Central memory CD8-positive, alpha-beta T cell (primary cell): Measurements from ENCODE around the gene PAK6.

Experiments
- ATAC-seq: fragments of 150-1000 bp; cut with Tn5 transposase; replicated peaks from 2 replicates; pipeline ENCODE4 v1.10.0; 2022; ENCODE audit warnings: mild to moderate bottlenecking, moderate FRiP score, moderate number of reproducible peaks; ENCODE audit not compliant: poor library complexity, severe bottlenecking; ENCODE audit errors: extremely low read depth
- DNase-seq, 2 donors: peaks; one replicate each; pipeline ENCODE4 v3.0.0; 2021; ENCODE audit warnings: low spot score in 2 of 2
- H3K27ac Mint-ChIP-seq: one replicate; pipeline ENCODE4 v1.8.0; 2022; ENCODE audit warnings: low read depth, mild to moderate bottlenecking, moderate library complexity, mixed read lengths
- H3K27me3 Mint-ChIP-seq: one replicate; pipeline ENCODE4 v1.8.0; 2022; ENCODE audit warnings: mixed read lengths
- H3K36me3 Mint-ChIP-seq: one replicate; pipeline ENCODE4 v1.8.0; 2022; ENCODE audit warnings: mild to moderate bottlenecking, moderate library complexity, mixed read lengths; ENCODE audit not compliant: insufficient read depth
- H3K4me1 Mint-ChIP-seq: one replicate; pipeline ENCODE4 v1.8.0; 2022; ENCODE audit warnings: mixed read lengths
- H3K4me3 Mint-ChIP-seq: one replicate; pipeline ENCODE4 v1.8.0; 2022; ENCODE audit warnings: mild to moderate bottlenecking, moderate library complexity, mixed read lengths
- H3K9me3 Mint-ChIP-seq: one replicate; pipeline ENCODE4 v1.8.0; 2022; ENCODE audit warnings: mixed read lengths

The PAK6 gene

GRCh38 chr15:40286061-40286532 lies 47.2 kb downstream of the PAK6 start:
- H3K9me3 Mint-ChIP-seq, result no peaks in the 10 kb centered on the region
- H3K27me3 Mint-ChIP-seq, result peaks cover 2% of the 10 kb centered on the region
- H3K27ac Mint-ChIP-seq, result no peak overlapping the region
- DNase-seq, result no peak
- H3K4me1 Mint-ChIP-seq, result no peaks in the 10 kb centered on the region
- no peak for ATAC-seq
- H3K4me3 Mint-ChIP-seq, result no peak overlapping the region
- H3K36me3 Mint-ChIP-seq, result peaks cover 3% of the 10 kb centered on the region

- H3K27me3 Mint-ChIP-seq, result no peaks in the 10 kb centered on the region
- no peak for ATAC-seq
- peaks cover 3% of the 10 kb centered on the region for H3K36me3 Mint-ChIP-seq
Measured at GRCh38 chr15:40286794-40287193, 47.9 kb downstream of the PAK6 start.

GRCh38 chr15:40287505-40287904 lies 48.6 kb downstream of the PAK6 start:
- Mint-ChIP-seq H3K27me3 (no peaks in the 10 kb centered on the region), H3K4me1 (no peaks in the 10 kb centered on the region), H3K27ac (no peak overlapping the region), H3K36me3 (peaks cover 3% of the 10 kb centered on the region), H3K9me3 (no peaks in the 10 kb centered on the region), H3K4me3 (no peak overlapping the region)
- ATAC-seq, result no peak
- no peak for DNase-seq

More at GRCh38 chr15:40286794-40287193, 47.9 kb downstream of the PAK6 start:
- Mint-ChIP-seq H3K4me3 (no peak overlapping the region), H3K27ac (no peak overlapping the region), H3K4me1 (no peaks in the 10 kb centered on the region), H3K9me3 (no peaks in the 10 kb centered on the region)
- no peak for DNase-seq

GRCh38 chr15:40287968-40288367 lies 49.1 kb downstream of the PAK6 start:
- Mint-ChIP-seq H3K4me3 (no peak overlapping the region), H3K36me3 (peaks cover 3% of the 10 kb centered on the region), H3K27me3 (no peaks in the 10 kb centered on the region), H3K9me3 (no peaks in the 10 kb centered on the region), H3K4me1 (no peaks in the 10 kb centered on the region), H3K27ac (no peak overlapping the region)
- ATAC-seq, result no peak
- DNase-seq, result no peak

- DNase-seq, result no peak
- H3K4me3 Mint-ChIP-seq, result no peak overlapping the region
- no peaks in the 10 kb centered on the region for H3K27me3 Mint-ChIP-seq
- H3K4me1 Mint-ChIP-seq, result no peaks in the 10 kb centered on the region
- peaks cover 6% of the 10 kb centered on the region for H3K36me3 Mint-ChIP-seq
- ATAC-seq, result no peak
- no peak overlapping the region for H3K27ac Mint-ChIP-seq
- H3K9me3 Mint-ChIP-seq, result no peaks in the 10 kb centered on the region
Measured at GRCh38 chr15:40289140-40289775, 50.4 kb downstream of the PAK6 start.

GRCh38 chr15:40290545-40290917 lies 51.7 kb downstream of the PAK6 start:
- Mint-ChIP-seq H3K27ac (no peak overlapping the region), H3K4me3 (no peak overlapping the region), H3K9me3 (no peaks in the 10 kb centered on the region), H3K27me3 (no peaks in the 10 kb centered on the region), H3K4me1 (no peaks in the 10 kb centered on the region), H3K36me3 (peaks cover 11% of the 10 kb centered on the region)
- DNase-seq (no peak), ATAC-seq (no peak)

GRCh38 chr15:40290918-40291574 lies 52.2 kb downstream of the PAK6 start:
- DNase-seq (no peak), ATAC-seq (no peak)
- Mint-ChIP-seq H3K27ac (no peak overlapping the region), H3K36me3 (peaks cover 11% of the 10 kb centered on the region), H3K4me3 (no peak overlapping the region), H3K4me1 (no peaks in the 10 kb centered on the region), H3K27me3 (no peaks in the 10 kb centered on the region), H3K9me3 (no peaks in the 10 kb centered on the region)

GRCh38 chr15:40292246-40292645 lies 53.4 kb downstream of the PAK6 start:
- no peaks in the 10 kb centered on the region for H3K9me3 Mint-ChIP-seq

GRCh38 chr15:40293006-40293405 lies 54.1 kb downstream of the PAK6 start:
- no peak for DNase-seq
- H3K4me3 Mint-ChIP-seq, result no peak overlapping the region
- no peaks in the 10 kb centered on the region for H3K9me3 Mint-ChIP-seq
- no peaks in the 10 kb centered on the region for H3K4me1 Mint-ChIP-seq
- no peak overlapping the region for H3K27ac Mint-ChIP-seq
- ATAC-seq, result no peak
- no peaks in the 10 kb centered on the region for H3K27me3 Mint-ChIP-seq
- H3K36me3 Mint-ChIP-seq, result peaks cover 18% of the 10 kb centered on the region

More at GRCh38 chr15:40292246-40292645, 53.4 kb downstream of the PAK6 start:
- no peak overlapping the region for H3K27ac Mint-ChIP-seq
- no peak overlapping the region for H3K4me3 Mint-ChIP-seq
- DNase-seq, result no peak
- no peaks in the 10 kb centered on the region for H3K4me1 Mint-ChIP-seq
- no peak for ATAC-seq
- no peaks in the 10 kb centered on the region for H3K27me3 Mint-ChIP-seq
- peaks cover 15% of the 10 kb centered on the region for H3K36me3 Mint-ChIP-seq

GRCh38 chr15:40293905-40294895 lies 55.3 kb downstream of the PAK6 start:
- no peak overlapping the region for H3K4me3 Mint-ChIP-seq
- no peak for ATAC-seq

GRCh38 chr15:40295297-40295696 lies 56.4 kb downstream of the PAK6 start:
- Mint-ChIP-seq H3K27me3 (no peaks in the 10 kb centered on the region), H3K9me3 (no peaks in the 10 kb centered on the region), H3K27ac (no peak overlapping the region), H3K4me1 (no peaks in the 10 kb centered on the region), H3K36me3 (peaks cover 24% of the 10 kb centered on the region), H3K4me3 (no peak overlapping the region)
- DNase-seq, result no peak
- no peak for ATAC-seq

More at GRCh38 chr15:40293905-40294895, 55.3 kb downstream of the PAK6 start:
- Mint-ChIP-seq H3K36me3 (peaks cover 23% of the 10 kb centered on the region), H3K9me3 (no peaks in the 10 kb centered on the region), H3K27me3 (no peaks in the 10 kb centered on the region), H3K4me1 (no peaks in the 10 kb centered on the region), H3K27ac (no peak overlapping the region)
- no peak for DNase-seq

GRCh38 chr15:40295877-40296560 lies 57.2 kb downstream of the PAK6 start:
- no peaks in the 10 kb centered on the region for H3K27me3 Mint-ChIP-seq
- H3K4me1 Mint-ChIP-seq, result peaks cover 5% of the 10 kb centered on the region
- ATAC-seq, result no peak

More at GRCh38 chr15:40295877-40296560, 57.2 kb downstream of the PAK6 start:
- H3K4me3 Mint-ChIP-seq, result no peak overlapping the region
- no peak for DNase-seq
- no peak overlapping the region for H3K27ac Mint-ChIP-seq
- no peaks in the 10 kb centered on the region for H3K9me3 Mint-ChIP-seq
- H3K36me3 Mint-ChIP-seq, result peaks cover 32% of the 10 kb centered on the region
